Urinary bladder (tissue), 4 donors: ENCODE results near the gene DPAGT1. TPM values are rescaled to one million over a fixed set of nuclear protein-coding genes. Genes with fewer than 3 reads are reported as not detected.
"Not testable (repeated sequence)": the region's sequence is repeated elsewhere in the genome, so short reads cannot be mapped to it uniquely, and the experiment has no call there.

Source experiments
- DNase-seq: peaks from one replicate; pipeline ENCODE4 v3.0.0-alpha.2; 2015; ENCODE audit errors: extremely low spot score
- H3K27ac ChIP-seq: one replicate; pipeline ENCODE4 v1.5.1; 2013; ENCODE audit warnings: low read depth, mild to moderate bottlenecking, moderate library complexity
- H3K36me3 ChIP-seq: one replicate; pipeline ENCODE4 v1.6.1; 2013; ENCODE audit warnings: mild to moderate bottlenecking, moderate library complexity; ENCODE audit not compliant: insufficient read depth
- H3K4me1 ChIP-seq: one replicate; pipeline ENCODE4 v1.6.1; 2013; ENCODE audit warnings: mild to moderate bottlenecking, moderate library complexity; ENCODE audit not compliant: insufficient read depth
- H3K4me3 ChIP-seq: one replicate; pipeline ENCODE4 v1.5.1; 2013; ENCODE audit warnings: low read depth, low read length
- WGBS: extraction: QIAGEN DNeasy Blood & Tissue Kit; methylation state at CpG from one replicate; pipeline ENCODE4 v1.1.7; 2013; 5-methylcytosine and 5-hydroxymethylcytosine counted together
- polyA plus RNA-seq: library from polyadenylated mRNA; stranded (reverse); fragments of 200-250 nt; gene quantifications from one replicate; pipeline ENCODE4 v1.2.3, GENCODE V29; 2013
- total RNA-seq: library from RNA; depleted of rRNA; stranded (reverse); fragments of >200 nt; gene quantifications from one replicate; pipeline ENCODE4 v1.2.3, GENCODE V29; 2014
- donor health status: healthy with polysubstance abuse.
- donor health status: healthy.

The DPAGT1 gene
- total and polyA plus RNA-seq, 2 donors, result 12.1 to 29.1 TPM

GRCh38 chr11:119109843-119110242 is 8.2 kb upstream of the DPAGT1 start:
- 91% methylated on average over 3 of the region's 3 CpGs for WGBS
- H3K4me1 ChIP-seq, result peaks cover 1% of the 10 kb centered on the region
- DNase-seq, result no peak

DNA sequence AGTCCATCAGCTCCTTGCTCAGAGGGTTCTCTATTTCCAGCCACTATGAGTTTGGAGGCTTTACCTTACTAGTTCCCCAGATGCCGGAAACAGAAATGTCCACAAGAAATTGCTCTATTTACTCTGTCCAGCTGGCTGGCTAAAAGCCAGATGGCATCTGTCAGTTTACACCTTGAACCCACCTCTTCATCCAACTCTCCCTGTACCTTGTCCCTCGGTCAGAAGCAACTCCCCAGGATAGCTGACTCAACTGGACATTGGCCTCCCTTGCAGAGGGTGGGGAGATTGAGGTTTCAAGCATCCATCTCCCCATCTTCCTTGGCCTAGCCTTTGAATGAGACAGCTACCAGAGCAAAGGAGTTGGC is 7.2 kb upstream of the DPAGT1 start:
- Histone ChIP-seq H3K27ac (no peak overlapping the region), H3K4me3 (no peak overlapping the region), H3K36me3 (peaks cover 8% of the 10 kb centered on the region), H3K4me1 (peaks cover 1% of the 10 kb centered on the region)
- DNase-seq, result no peak
- 83% methylated on average over 2 of the region's 2 CpGs for WGBS

More at GRCh38 chr11:119109843-119110242, 8.2 kb upstream of the DPAGT1 start:
- no peak overlapping the region for H3K4me3 ChIP-seq
- H3K36me3 ChIP-seq, result peaks cover 9% of the 10 kb centered on the region
- no peak overlapping the region for H3K27ac ChIP-seq

DNA sequence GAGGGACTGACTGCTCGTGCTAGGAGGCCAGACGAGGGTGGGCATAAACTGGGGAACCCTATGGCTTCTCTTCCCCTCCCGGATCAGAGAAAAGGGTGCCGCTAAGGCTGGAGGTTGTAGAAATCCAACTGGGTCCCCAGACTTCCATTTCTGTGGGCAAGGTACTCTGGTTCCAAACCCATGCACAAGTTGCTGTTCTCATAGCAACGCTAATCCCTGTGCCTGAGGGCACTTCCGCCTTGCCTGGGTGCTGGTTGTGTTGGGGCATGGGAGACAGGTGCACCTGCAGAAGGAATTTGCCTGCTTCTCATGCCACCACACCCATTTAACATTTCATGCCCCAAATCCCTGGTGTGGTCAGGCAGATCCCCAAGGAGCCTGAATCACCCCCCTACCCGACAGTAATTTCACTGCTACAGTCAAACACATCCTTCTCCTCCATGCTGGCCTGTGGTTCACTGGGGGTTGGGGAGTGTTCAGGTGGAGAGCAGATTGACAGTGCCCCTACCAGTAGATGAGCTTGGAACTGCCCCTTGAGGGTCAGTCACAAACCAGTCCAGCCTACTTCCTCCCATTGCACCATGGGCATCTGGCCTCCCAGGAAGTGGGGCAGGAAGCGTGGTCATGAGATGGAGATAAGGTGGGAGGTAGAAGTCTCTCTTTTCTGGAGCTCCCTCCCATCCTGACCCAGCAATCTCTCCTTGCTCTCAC is 6.6 kb upstream of the DPAGT1 start:
- H3K4me3 ChIP-seq, result peak overlapping the region; percentile 96
- peaks cover 1% of the 10 kb centered on the region for H3K4me1 ChIP-seq
- peaks cover 6% of the 10 kb centered on the region for H3K36me3 ChIP-seq
- H3K27ac ChIP-seq, result no peak overlapping the region
- DNase-seq, result no peak
- 21% methylated on average over 8 of the region's 8 CpGs for WGBS

DNA sequence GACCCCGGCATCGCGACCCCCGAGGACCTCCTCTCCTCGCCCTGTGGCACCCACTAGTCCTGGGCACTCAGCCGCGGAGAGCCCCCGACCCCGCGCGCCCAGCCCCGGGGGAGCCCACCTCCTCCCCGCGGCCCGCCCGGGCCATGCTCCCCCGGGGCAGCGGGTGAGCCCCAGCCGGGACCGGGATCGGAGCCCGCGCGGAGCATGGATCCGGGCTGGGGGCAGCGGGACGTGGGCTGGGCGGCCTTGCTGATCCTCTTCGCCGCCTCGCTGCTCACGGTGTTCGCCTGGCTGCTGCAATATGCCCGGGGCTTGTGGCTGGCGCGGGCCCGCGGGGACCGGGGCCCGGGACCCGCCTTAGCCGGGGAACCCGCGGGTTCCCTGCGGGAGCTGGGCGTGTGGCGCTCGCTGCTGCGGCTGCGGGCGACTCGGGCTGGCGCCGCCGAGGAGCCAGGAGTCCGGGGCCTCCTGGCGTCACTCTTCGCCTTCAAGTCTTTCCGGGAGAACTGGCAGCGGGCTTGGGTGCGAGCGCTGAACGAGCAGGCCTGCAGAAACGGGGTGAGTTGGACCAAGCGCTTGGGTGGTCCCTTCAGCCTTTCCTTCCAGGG is 6.0 kb upstream of the DPAGT1 start:
- DNase-seq, result no peak
- peaks cover 6% of the 10 kb centered on the region for H3K36me3 ChIP-seq
- under 1% methylated on average over 65 of the region's 65 CpGs for WGBS
- H3K4me1 ChIP-seq, result peaks cover 1% of the 10 kb centered on the region
- peak overlapping the region; percentile 46 for H3K27ac ChIP-seq
- H3K4me3 ChIP-seq, result peak overlapping the region; percentile 96

DNA sequence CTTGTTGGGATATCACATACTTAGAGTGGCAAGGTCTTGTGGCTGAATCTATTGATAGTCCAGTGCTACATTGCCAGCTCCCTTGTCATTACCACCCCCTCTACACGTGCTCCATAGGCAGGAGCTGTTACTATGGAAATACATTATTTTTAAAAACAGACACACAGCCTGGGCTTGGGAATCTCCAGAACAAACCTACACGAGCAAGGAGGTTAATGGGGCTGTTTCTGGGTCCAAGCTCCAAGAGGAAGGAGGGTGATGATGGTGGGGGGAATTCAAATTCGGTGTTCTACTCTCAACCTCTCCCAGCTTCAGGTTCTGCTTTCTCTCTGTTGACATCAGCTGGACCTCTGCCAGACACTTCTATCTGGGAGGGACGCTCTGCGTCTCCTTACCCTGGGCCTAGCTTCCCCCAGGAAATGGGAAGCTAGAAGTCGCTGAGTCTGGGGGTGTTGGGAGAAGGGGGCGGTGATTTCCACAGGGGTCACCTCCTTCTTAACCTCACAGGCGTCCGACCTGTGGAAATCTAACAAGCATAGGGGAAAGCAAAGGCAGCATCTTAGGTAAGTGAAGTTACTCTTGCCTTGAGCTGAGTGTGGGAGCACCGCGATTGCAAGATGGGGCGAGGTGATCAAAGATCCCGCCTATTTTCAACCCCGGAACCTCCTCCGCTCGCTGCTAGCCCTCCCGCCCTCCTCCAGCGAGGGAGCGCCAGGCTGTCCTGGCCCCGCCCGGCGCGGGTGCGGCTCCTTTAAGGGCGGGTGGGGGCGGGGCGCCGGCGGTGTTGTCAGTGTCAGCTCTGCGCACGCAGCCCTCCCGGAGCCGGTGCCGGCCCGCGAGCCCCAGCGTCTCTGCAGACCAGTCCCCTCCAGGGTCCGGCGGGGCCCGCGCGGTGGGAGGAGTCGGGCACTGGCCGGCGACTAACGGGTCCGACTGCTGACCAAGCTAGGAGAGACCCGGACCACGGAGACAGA is 5.2 kb upstream of the DPAGT1 start, which contains the start of gene C2CD2L:
Gene C2CD2L, plus strand, starts transcription at position 781 of the 974 bp plus-strand sequence. CDS start 398 bp downstream, outside the sequence.
- H3K36me3 ChIP-seq, result peaks cover 3% of the 10 kb centered on the region
- WGBS, result under 1% methylated on average over 49 of the region's 49 CpGs
- peak within 1 kb of the TSS; percentile 96 for H3K4me3 ChIP-seq
- peaks cover 1% of the 10 kb centered on the region for H3K4me1 ChIP-seq
- DNase-seq, result peak; percentile 63
- H3K27ac ChIP-seq, result peak within 1 kb of the TSS; percentile 70

DNA sequence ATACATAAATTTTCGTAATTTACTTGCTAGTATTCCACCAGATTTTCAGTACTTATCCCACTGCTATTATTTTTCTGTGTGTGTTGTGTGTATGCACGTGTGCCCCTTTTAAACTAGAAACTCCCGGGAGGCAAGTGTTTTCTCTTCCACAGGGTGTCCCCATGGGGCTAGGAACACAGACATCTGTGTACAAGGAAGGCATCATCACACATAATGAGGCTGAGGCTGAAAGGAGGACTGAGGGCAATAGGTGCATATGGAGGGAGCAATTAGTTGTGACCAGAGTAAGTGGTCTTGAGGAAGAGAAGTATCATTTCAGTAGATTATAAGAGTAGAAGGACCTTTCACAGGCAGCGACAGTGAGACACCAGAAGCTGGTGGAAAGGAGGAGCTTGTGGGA is 2.1 kb upstream of the DPAGT1 start:
- DNase-seq, result no peak
- Histone ChIP-seq H3K27ac (no peak overlapping the region), H3K4me3 (no peak overlapping the region), H3K36me3 (no peaks in the 10 kb centered on the region), H3K4me1 (peaks cover 1% of the 10 kb centered on the region)
- 47% methylated on average over 4 of the region's 4 CpGs for WGBS

GRCh38 chr11:119103161-119103664 is 1.6 kb upstream of the DPAGT1 start:
- not testable (repeated sequence) for DNase-seq, H3K4me3 ChIP-seq, H3K36me3 ChIP-seq, H3K4me1 ChIP-seq
- H3K27ac ChIP-seq, result peak overlapping the region; percentile 44
- 83% methylated on average over 18 of the region's 18 CpGs for WGBS

DNA sequence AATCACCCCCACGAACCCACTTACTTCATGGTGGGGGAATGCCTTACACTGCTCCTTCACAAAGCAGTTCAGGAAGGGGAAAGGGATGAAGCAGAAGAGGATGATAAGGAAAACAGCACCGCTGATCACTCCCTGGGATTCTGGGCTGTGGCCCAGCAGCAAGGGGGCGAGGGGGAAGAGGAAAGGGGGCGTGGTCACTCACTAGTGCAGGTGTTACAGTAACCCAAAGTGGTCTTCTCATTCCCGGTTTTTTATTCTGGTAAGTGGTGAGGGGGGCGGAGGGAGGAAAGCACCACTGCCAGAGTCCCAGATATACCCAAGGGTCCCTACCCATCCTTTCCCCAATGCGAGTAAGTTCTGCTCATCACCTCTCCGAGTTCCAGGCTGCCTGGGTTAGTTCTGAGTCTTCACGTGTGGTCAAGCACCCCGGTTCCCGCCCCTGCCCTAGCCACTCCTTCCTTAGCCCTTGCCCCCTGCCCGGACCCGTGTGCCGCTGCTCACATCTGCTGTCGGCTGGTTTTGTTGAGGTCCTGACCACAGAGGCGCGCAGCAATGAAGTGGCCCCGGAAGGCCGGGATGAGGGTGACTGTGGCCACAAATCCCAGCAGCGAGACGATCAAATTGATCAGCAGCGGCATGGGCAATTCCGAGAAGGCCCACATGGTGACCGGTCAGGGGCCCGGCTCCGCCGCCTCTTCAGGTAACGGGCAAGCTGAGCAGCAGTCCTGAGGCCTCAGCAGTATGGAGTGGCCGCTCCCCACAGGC is 477 bp downstream of the DPAGT1 start:
- Histone ChIP-seq H3K36me3 (no peaks in the 10 kb centered on the region), H3K4me1 (no peaks in the 10 kb centered on the region), H3K27ac (peak overlapping the region; percentile 87), H3K4me3 (peak overlapping the region; percentile 76)
- 1% methylated on average over 29 of the region's 29 CpGs for WGBS
- no peak for DNase-seq

DNA sequence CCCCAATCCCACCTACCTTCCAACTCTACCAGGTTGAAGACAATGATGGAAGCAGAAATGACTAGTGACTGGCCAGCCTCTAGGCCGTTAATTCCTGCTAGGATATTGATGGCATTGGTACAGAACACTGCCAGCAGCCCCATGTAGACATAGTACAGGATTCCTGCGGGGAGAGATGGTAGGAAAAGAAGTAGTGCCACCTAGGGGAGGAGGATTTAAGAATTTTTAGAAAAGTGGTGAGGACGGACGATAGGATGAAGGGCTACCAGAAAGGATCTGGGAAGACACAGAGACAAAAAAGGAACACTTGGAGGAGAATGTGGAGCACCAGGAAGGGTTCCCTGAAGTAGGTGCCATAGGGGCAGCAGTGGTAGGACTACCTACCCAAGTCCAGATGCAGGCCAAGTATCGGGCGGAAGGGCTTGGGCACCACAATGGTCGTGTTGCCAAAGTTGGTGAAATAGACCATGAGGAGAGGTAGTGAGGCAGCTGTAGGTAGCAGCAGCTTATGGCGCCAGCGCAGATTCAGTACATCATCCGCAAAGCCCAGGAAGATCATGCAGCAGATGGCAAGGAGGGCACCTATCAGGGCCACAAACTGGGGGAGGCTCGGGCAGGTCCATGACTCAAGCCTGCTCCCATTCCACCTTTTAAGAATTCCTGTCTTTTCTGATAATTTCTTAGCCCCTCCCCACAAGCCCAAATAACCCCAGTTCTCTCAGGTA is 1.2 kb downstream of the DPAGT1 start:
- WGBS, result 43% methylated on average over 11 of the region's 11 CpGs
- DNase-seq, result no peak
- H3K27ac ChIP-seq, result no peak overlapping the region
- H3K4me1 ChIP-seq, result no peaks in the 10 kb centered on the region
- no peaks in the 10 kb centered on the region for H3K36me3 ChIP-seq
- peak overlapping the region; percentile 76 for H3K4me3 ChIP-seq

DNA sequence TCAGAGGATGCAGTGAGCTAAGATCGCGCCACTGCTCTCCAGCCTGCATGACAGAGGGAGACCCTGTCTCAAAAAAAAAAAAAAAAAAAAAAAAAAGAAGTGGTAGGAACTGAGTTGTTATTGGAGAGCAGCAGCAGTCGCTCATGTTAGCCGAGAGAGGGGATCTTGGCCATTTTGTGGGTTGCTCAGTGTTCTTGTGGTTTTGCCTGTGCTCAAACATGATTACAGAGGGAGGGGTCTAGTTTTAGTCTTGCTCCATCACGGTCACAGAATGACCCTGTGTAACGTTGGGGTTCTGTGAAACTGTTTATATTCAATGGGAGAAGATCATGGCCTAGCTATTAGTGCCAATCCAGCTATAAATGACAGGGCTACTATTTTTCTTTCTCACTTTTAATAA is 1.9 kb downstream of the DPAGT1 start:
- no peak overlapping the region for H3K27ac ChIP-seq
- H3K4me3 ChIP-seq, result no peak overlapping the region
- no peaks in the 10 kb centered on the region for H3K36me3 ChIP-seq
- H3K4me1 ChIP-seq, result no peaks in the 10 kb centered on the region
- no peak for DNase-seq
- WGBS, result 74% methylated on average over 6 of the region's 6 CpGs

- peak overlapping the region; percentile 91 for H3K27ac ChIP-seq
Observed at GRCh38 chr11:119095066-119095880, 6.4 kb downstream of the DPAGT1 start.

GRCh38 chr11:119094816-119095065 is 6.9 kb downstream of the DPAGT1 start:
- Histone ChIP-seq H3K36me3 (no peaks in the 10 kb centered on the region), H3K4me3 (peak overlapping the region; percentile 77), H3K4me1 (peaks cover 4% of the 10 kb centered on the region), H3K27ac (peak overlapping the region; percentile 91)
- under 1% methylated on average over 19 of the region's 19 CpGs for WGBS
- DNase-seq, result no peak

More at GRCh38 chr11:119095066-119095880, 6.4 kb downstream of the DPAGT1 start:
- WGBS, result under 1% methylated on average over 79 of the region's 79 CpGs
- peak; percentile 99 for DNase-seq
- Histone ChIP-seq H3K36me3 (no peaks in the 10 kb centered on the region), H3K4me3 (peak overlapping the region; percentile 77), H3K4me1 (peaks cover 4% of the 10 kb centered on the region)
